ENCODE data around the gene FAM78A.

- TF ChIP-seq TAF1 (IDR thresholded peaks at IDR 0.05; ENCODE audit: borderline replicate concordance, insufficient read depth, low read length) (no peak), POLR2AphosphoS5 (IDR thresholded peaks at IDR 0.05; ENCODE audit: low read depth, low read length) (no peak), REST (IDR thresholded peaks at IDR 0.05; ENCODE audit: insufficient read depth in 1 of 2, low read depth in 2 of 2, low read length in 2 of 2) (no peak), SIN3A (IDR thresholded peaks at IDR 0.05; ENCODE audit: borderline replicate concordance, insufficient read depth, low read length) (no peak), FOXP2 (optimal IDR thresholded peaks at IDR 0.05; ENCODE audit: borderline replicate concordance, extremely low read depth, extremely low read length, insufficient read depth) (no peak)
Observed at GRCh38 chr9:131226226-131226625, 50.1 kb downstream of the FAM78A start.

Data from PFSK-1 (cell line).